Immature natural killer cell (primary cell): ENCODE results near the gene ELN. TPM values are rescaled to one million over a fixed set of nuclear protein-coding genes. Genes with fewer than 3 reads are reported as not detected.
"Not testable (repeated sequence)": the region's sequence is repeated elsewhere in the genome, so short reads cannot be mapped to it uniquely, and the experiment has no call there.

Source experiments
- DNase-seq, 3 donors: peaks; one replicate each; pipeline ENCODE4 v3.0.0; 2022; ENCODE audit warnings: mixed read lengths in 1 of 3
- H3K27ac Mint-ChIP-seq, 6 donors: one replicate each; pipeline ENCODE4 v1.8.0; 2020; ENCODE audit warnings: mixed read lengths in 6 of 6, mild to moderate bottlenecking in 5 of 6, inconsistent platforms in 4 of 6, moderate library complexity in 3 of 6
- H3K27me3 Mint-ChIP-seq, 3 donors: one replicate each; pipeline ENCODE4 v1.8.0; 2020 to 2021; ENCODE audit warnings: low read depth in 3 of 3, mild to moderate bottlenecking in 3 of 3, mixed read lengths in 3 of 3, moderate library complexity in 3 of 3, inconsistent platforms in 1 of 3
- H3K36me3 Mint-ChIP-seq, 3 donors: one replicate each; pipeline ENCODE4 v1.8.0; 2020; ENCODE audit warnings: mixed read lengths in 3 of 3, inconsistent platforms in 2 of 3, mild to moderate bottlenecking in 2 of 3
- H3K4me1 Mint-ChIP-seq, 2 donors: one replicate each; pipeline ENCODE4 v1.8.0; 2020; ENCODE audit warnings: inconsistent platforms in 2 of 2, mild to moderate bottlenecking in 2 of 2, mixed read lengths in 2 of 2, moderate library complexity in 1 of 2
- H3K4me3 Mint-ChIP-seq, 5 donors: one replicate each; pipeline ENCODE4 v1.8.0; 2020; ENCODE audit warnings: mild to moderate bottlenecking in 5 of 5, mixed read lengths in 5 of 5, inconsistent platforms in 3 of 5, moderate library complexity in 3 of 5
- H3K9me3 Mint-ChIP-seq, 6 donors: one replicate each; pipeline ENCODE4 v1.8.0; 2020; ENCODE audit warnings: mild to moderate bottlenecking in 6 of 6, mixed read lengths in 6 of 6, inconsistent platforms in 4 of 6, moderate library complexity in 3 of 6
- polyA plus RNA-seq, 3 donors: library from polyadenylated mRNA; unstranded; fragments of 300-500 nt; fragmentation: Illumina TruSeq; gene quantifications; one replicate each; pipeline ENCODE4 v1.2.3, GENCODE V29; 2021

ELN gene
- not detected for polyA plus RNA-seq

DNA sequence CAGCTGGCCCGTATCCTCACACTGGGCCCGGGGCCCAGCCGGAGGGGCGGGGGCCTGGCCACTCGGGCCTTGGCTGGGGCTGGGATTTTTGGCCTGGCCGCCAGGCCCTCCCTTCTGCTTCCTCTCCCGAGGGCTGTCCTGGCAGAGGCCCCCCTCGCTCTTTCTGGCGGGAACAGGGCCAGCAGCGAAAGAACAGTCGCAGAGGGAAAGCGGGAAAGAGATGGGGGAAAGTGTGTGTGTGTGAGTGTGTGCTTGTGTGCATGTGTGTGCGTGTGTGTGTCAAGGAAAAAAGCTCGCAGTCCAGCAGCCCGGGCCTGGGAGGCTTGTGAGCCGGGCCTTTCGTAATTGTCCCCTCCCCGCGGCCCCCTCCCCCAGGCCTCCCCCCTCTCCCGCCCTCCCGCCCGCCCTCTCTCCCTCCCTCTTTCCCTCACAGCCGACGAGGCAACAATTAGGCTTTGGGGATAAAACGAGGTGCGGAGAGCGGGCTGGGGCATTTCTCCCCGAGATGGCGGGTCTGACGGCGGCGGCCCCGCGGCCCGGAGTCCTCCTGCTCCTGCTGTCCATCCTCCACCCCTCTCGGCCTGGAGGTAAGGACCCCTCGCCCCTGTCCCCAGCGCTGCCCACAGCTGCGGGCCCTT, at the start of gene ELN:
Gene ELN, plus strand, starts transcription at position 491 of the 638 bp plus-strand sequence. Its CDS starts 15 bp downstream, at position 506.
- no peak for DNase-seq
- Mint-ChIP-seq H3K27ac (no peak within 1 kb of the TSS), H3K9me3 (peaks cover 0 to 2% (median 0%) of the 10 kb centered on the region in 6 donors)

DNA sequence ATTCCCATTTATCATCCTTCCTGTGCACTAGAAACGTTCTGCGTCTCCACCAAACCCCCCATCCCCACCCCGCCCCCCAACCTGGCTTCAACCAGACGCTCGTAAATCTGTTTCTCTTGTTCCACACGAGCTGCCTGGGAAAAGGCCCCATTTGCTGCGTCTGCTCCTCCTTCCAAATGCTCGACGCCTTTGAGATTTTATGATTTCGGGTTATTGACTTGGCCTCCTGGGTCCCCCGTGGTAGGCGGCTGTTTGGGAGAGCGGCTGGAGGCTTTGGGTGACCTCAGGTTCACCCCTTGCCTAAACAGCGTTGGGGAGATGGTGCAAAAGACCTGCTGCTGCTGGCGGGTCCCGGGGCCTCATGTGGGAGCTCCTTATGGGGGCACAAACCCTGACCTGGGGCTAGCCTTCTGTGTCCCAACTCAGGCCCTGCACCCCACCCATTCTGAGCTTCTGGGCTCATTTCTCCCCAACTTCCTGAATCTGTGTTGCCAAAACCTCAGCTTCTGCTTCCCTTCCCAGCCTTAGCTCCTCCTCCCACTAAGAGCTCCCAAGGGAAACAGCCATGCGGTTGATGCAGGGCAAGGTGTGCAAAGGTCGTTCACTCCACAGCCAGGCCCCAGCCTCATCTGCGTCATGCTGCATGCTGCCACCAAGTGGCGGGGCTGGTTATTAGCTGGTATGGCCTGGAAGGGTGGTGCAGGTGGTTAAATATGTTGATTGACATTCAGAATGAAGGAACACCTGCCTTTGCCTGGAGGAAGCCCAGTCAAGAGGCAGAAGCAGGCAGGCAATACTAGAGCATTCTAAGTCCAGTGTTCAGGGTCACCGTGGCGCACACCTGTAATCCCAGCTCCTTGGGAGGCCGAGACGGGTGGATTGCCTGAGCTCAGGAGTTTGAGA, 49.1 kb upstream of the ELN start:
- H3K27me3 Mint-ChIP-seq = peaks cover 0 to 4% (median 2%) of the 10 kb centered on the region in 3 donors
- H3K9me3 Mint-ChIP-seq = no peaks in the 10 kb centered on the region
- no peak overlapping the region for H3K4me3 Mint-ChIP-seq
- H3K36me3 Mint-ChIP-seq = no peaks in the 10 kb centered on the region
- no peaks in the 10 kb centered on the region for H3K4me1 Mint-ChIP-seq
- DNase-seq = no peak
- H3K27ac Mint-ChIP-seq = no peak overlapping the region

More for the DNA sequence above, at the start of gene ELN:
- H3K36me3 Mint-ChIP-seq = no peaks in the 10 kb centered on the region
- H3K4me3 Mint-ChIP-seq = peak within 1 kb of the TSS in 1 of 5 donors; percentile 57
- H3K4me1 Mint-ChIP-seq = peaks cover 4 to 8% of the 10 kb centered on the region in 2 donors
- H3K27me3 Mint-ChIP-seq = peaks cover 14 to 25% (median 19%) of the 10 kb centered on the region in 3 donors

DNA sequence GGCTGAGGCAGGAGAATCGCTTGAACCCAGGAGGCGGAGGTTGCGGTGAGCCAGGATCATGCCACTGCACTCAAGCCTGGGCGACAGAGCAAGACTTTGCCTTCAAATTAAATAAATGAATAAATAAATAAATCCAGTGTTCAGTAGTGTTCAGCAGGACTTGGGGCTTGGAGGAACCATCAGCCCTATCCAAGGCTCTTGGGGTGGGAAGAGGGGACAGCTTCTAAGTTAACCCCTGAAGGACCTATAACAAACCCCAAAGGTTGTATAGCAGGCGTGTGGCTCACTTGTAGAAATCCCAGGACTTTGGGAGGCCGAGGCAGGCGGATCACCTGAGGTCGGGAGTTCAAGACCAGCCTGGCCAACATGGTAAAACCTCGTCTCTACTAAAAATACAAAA, 48.3 kb upstream of the ELN start:
- not testable (repeated sequence) for DNase-seq, H3K9me3 Mint-ChIP-seq, H3K36me3 Mint-ChIP-seq, H3K27me3 Mint-ChIP-seq, H3K4me3 Mint-ChIP-seq, H3K27ac Mint-ChIP-seq, H3K4me1 Mint-ChIP-seq

DNA sequence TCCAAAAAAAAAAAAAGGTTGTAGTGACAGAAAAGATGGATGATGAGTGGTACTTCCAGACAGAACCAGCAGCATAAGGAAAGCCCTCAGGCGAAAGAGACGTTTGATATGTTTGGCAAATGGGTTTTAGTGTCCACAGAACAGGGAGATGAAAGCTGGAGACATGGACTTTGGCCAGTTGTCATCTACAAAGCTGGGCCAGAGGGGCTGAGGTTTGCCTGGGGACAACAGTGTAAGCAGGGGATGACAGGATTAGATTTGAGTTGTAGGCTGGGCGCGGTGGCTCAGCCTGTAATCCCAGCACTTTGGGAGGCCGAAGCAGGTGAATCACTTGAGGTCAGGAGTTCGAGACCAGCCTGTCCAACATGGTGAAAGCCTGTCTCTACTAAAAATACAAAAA, 47.8 kb upstream of the ELN start:
- Mint-ChIP-seq H3K4me3 (no peak overlapping the region), H3K27me3 (peaks cover 1 to 4% (median 2%) of the 10 kb centered on the region in 3 donors), H3K27ac (no peak overlapping the region), H3K36me3 (no peaks in the 10 kb centered on the region), H3K9me3 (no peaks in the 10 kb centered on the region), H3K4me1 (no peaks in the 10 kb centered on the region)
- DNase-seq = no peak

DNA sequence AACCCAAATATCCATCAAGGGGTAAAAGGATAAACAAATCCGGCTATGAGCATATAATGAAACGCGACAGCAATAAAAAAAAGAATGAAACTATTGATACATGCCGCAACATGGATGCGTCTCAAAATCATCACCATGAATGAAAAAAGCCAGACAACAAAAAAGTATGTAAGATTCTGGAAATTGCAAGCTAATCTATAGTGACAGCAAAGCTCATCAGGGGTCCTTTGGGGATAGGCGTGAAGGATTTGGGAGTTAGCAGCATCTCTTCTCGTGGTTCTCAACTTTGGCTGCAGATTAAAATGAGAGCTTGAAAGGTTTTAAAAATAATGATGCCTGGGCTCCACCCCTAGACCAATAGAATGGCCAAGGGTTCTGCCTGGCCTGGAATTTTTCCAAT, 46.0 kb upstream of the ELN start:
- Mint-ChIP-seq H3K9me3 (no peaks in the 10 kb centered on the region), H3K4me1 (no peaks in the 10 kb centered on the region), H3K4me3 (no peak overlapping the region), H3K27me3 (peaks cover 1 to 4% (median 2%) of the 10 kb centered on the region in 3 donors), H3K27ac (no peak overlapping the region), H3K36me3 (no peaks in the 10 kb centered on the region)
- no peak for DNase-seq

DNA sequence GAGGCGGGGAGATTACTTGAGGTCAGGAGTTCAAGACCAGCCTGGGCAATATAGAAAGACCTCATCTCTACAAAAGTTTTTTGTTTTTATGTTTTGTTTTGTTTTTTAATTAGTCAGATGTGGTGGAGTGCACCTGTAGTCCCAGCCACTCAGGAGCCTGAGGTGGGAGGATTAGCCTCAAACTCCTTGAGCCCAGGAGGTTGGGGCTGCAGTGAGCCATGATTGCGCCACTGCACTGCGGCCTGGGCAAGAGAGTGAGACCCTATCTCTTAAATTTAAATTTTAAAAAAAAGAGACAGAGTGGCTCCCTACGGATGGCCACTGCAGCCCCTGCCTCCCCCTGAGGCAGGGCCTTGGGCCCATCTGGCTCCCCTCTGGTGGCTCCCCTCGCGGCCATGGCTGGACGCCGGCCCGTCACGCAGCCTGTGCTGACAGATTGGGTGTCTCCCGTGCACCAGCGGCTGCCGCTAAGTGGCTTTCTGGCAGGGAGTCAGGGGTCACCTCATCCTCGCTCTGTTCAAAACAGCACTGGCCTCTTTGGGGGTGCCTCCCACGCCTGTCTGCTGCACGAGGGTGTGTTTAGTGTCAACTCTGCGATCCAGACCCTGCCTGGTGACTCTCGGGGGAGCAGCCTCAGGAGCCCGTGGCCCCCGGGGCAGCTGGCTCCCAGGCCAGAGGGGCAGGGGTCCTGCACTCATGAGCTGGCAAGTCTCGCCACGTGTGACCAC, 44.4 kb upstream of the ELN start:
- H3K4me1 Mint-ChIP-seq = no peaks in the 10 kb centered on the region
- no peak for DNase-seq
- no peaks in the 10 kb centered on the region for H3K36me3 Mint-ChIP-seq
- H3K4me3 Mint-ChIP-seq = no peak overlapping the region
- no peaks in the 10 kb centered on the region for H3K9me3 Mint-ChIP-seq
- peak overlapping the region in 1 of 6 donors; percentile 3 for H3K27ac Mint-ChIP-seq
- peaks cover 1 to 4% (median 2%) of the 10 kb centered on the region in 3 donors for H3K27me3 Mint-ChIP-seq

DNA sequence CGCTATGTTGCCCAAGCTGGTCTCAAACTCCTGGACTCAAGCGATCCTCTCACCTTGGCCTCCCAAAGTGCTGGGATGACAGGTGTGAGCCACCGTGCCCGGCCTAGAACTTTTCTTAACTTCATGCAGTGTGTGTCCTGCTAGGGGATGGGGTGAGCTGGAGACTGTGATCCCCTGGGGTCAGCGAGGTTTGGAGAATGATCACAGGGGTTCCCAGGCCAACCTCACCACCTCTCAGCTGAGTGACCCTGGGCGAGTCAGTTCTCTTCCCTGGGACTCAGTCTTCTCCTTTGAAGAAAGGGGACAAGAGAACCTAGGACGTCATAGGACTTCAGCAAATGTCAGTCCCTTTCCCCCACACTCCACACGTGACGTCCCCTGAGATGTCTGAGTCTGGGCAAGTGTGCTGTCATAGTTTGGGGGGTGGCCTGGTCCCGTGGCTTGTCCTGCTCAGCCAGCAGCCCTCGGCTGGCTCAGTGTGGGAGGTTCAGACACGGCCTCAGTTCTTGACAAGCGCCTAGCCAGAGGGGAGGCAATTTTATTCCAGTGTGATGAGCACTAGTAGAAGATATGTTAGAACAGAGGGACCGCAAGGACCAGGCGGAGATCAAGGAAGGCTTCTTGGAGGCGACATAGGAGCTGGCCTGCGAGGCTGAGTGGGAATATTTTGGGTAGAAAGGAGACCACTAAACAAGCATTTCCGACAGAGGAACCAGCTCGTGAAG, 43.3 kb upstream of the ELN start:
- Mint-ChIP-seq H3K4me3 (no peak overlapping the region), H3K4me1 (no peaks in the 10 kb centered on the region), H3K27ac (peak overlapping the region in 1 of 6 donors; percentile 6), H3K36me3 (no peaks in the 10 kb centered on the region), H3K27me3 (peaks cover 1 to 4% (median 2%) of the 10 kb centered on the region in 3 donors), H3K9me3 (no peaks in the 10 kb centered on the region)
- no peak for DNase-seq

DNA sequence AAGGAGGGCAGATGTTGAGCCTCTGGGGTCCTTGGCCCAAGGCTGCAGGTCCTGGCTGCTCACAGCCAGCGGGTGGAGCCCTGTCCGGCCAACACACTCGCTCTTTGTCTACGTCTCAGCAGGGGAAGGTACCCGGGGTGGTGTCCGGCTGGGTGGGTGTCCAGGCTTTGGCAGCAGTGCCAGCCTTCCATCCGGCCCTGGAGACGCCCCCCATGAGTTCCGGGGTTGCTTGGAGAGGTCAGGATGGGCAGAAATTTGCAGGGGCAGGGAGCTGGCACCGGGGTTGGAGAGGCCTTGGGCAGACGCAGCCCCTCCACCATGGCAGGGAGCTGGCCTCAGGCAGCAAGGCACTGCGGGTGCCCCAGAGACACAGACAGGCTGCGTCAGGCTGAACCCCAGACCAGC, 42.2 kb upstream of the ELN start:
- H3K4me1 Mint-ChIP-seq = no peaks in the 10 kb centered on the region
- no peak overlapping the region for H3K27ac Mint-ChIP-seq
- H3K36me3 Mint-ChIP-seq = no peaks in the 10 kb centered on the region
- H3K27me3 Mint-ChIP-seq = peaks cover 1 to 3% (median 2%) of the 10 kb centered on the region in 3 donors
- DNase-seq = no peak
- no peaks in the 10 kb centered on the region for H3K9me3 Mint-ChIP-seq
- no peak overlapping the region for H3K4me3 Mint-ChIP-seq

DNA sequence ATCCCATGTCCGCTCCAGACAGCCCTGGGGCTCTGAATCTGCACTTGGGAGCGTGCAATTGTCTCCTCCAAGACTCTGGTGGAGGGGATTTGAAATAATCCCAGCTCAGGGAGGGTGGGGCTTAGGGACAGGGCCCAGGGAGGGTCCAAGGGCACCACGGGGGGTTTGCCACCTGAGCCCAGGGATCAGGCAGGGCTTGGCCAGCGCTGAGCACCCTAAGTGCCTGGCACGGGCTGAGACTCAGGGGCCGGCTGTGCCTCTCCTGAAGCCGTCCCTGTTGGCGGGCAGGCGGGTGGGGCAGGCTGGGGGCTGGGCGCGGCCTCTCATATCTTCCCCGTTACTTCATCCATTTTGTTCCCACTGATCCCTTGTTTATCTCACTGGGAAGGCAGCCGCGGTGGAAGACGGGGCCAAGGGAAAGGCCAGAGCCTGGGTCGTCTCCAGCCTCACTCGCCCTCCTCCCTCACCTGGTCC, 41.8 kb upstream of the ELN start:
- peaks cover under 1 to 4% (median 1%) of the 10 kb centered on the region in 3 donors for H3K27me3 Mint-ChIP-seq
- no peaks in the 10 kb centered on the region for H3K9me3 Mint-ChIP-seq
- no peaks in the 10 kb centered on the region for H3K4me1 Mint-ChIP-seq
- H3K27ac Mint-ChIP-seq = no peak overlapping the region
- no peak overlapping the region for H3K4me3 Mint-ChIP-seq
- no peak for DNase-seq
- H3K36me3 Mint-ChIP-seq = no peaks in the 10 kb centered on the region

DNA sequence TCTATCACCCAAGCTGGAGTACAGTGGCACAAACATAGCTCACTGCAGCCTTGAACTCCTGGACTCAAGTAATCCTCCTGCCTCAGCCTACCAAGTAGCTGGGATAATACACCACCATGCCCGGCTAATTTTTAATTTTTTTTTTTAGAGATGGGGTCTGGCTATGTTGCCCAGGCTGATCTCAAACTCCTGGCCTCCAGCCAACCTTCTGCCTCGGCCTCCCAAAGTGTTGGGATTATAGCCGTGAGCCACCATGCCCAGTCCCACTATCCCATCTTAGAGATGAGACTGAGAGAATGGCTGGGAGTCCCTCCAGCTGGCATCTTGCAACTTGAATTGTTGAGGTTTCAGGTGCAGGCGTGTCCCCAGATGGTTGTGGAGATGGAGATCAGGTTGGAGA, 40.7 kb upstream of the ELN start:
- Mint-ChIP-seq H3K27me3 (peaks cover 0 to 4% (median 1%) of the 10 kb centered on the region in 3 donors), H3K9me3 (no peaks in the 10 kb centered on the region), H3K27ac (no peak overlapping the region), H3K4me1 (no peaks in the 10 kb centered on the region), H3K4me3 (no peak overlapping the region), H3K36me3 (no peaks in the 10 kb centered on the region)
- no peak for DNase-seq

DNA sequence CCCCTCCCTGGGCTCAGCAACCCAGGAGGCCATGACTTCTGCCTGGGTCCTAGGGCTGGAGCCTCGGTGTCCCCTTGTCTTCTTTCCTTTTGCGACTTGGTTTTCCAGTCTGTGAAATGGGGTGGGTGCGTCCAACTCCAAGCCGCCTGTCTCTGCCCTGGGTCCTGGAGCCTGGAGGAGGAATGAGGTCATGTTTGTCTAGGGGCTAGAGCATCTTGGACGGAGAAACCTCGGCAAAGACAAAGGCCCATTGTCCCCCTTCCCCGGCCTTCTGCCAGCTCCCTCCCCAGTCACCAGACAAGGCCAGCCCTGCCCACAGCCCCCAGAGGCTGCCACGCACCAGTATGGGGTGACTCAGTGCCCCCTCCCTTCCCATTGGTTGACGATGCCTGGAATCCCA, 39.8 kb upstream of the ELN start:
- H3K4me1 Mint-ChIP-seq = no peaks in the 10 kb centered on the region
- H3K4me3 Mint-ChIP-seq = no peak overlapping the region
- peaks cover 0 to 4% (median 1%) of the 10 kb centered on the region in 3 donors for H3K27me3 Mint-ChIP-seq
- no peak for DNase-seq
- H3K27ac Mint-ChIP-seq = no peak overlapping the region
- no peaks in the 10 kb centered on the region for H3K9me3 Mint-ChIP-seq
- no peaks in the 10 kb centered on the region for H3K36me3 Mint-ChIP-seq

DNA sequence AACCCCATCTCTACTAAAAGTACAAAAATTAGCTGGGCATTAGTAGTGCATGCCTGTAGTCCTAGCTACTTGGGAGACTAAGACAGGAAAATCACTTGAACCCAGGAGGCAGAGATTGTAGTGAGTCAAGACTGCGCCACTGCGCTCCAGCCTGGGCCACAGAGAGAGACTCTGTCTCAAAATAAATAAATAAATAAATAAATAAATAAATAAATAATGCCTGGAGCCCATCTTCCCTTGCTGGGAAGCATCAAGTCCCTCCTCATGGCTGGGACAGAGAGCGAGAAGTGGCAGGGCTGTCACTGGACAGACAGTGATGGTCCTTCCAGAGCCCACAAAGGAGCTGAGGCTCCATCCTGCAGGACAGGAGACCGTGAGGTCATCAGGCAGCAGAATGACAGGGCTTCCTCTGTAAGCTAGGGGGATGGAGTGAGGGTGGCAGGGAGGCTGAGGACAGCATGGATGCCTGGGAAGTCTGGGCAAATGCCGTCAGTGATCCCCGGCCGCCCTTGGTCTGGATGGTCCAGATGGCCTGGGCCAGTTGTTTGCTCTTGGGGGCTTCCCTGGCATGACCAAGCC, 36.4 kb upstream of the ELN start:
- DNase-seq = no peak
- H3K4me1 Mint-ChIP-seq = no peaks in the 10 kb centered on the region
- H3K27ac Mint-ChIP-seq = no peak overlapping the region
- peaks cover 0 to 5% (median 0%) of the 10 kb centered on the region in 3 donors for H3K36me3 Mint-ChIP-seq
- peaks cover 0 to 14% (median 3%) of the 10 kb centered on the region in 6 donors for H3K9me3 Mint-ChIP-seq
- peaks cover 0 to 5% (median 0%) of the 10 kb centered on the region in 3 donors for H3K27me3 Mint-ChIP-seq
- no peak overlapping the region for H3K4me3 Mint-ChIP-seq

DNA sequence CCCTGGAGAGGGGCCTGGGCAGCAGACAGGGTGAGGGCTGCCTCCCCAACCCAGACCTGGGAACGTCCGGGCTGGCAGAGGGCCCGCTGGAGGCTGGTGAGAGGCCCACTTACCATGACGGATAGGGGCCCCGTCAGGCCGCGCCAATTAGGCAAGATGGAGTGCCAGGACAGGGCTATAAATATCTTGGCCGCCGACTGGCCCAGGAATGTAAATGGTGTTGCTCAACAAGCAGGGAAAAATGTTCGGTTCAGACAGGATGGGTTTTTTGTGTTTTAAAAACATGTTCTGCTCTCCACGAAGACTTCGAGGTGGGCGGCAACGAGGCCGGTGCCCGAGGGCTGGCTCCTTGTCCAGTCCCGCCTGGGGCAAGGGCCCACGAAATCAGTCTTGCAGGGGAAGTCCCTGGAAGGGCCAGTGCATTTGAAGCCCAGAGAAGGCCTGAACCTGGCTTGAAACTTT, 35.8 kb upstream of the ELN start:
- no peak for DNase-seq
- Mint-ChIP-seq H3K9me3 (peaks cover 0 to 14% (median 5%) of the 10 kb centered on the region in 6 donors), H3K36me3 (peaks cover 0 to 5% (median 0%) of the 10 kb centered on the region in 3 donors), H3K27me3 (peaks cover 0 to 7% (median 1%) of the 10 kb centered on the region in 3 donors), H3K27ac (no peak overlapping the region), H3K4me3 (no peak overlapping the region), H3K4me1 (no peaks in the 10 kb centered on the region)
